PC-3 (cell line): ENCODE results near the gene TBC1D16.

Experiments used
- CTCF ChIP-seq: fragments of 300-600 bp; sonication (generic); conservative IDR thresholded peaks from 2 replicates; pipeline ENCODE4 v1.5.1; 2017; ENCODE audit warnings: antibody characterized with exemption, low read depth, mild to moderate bottlenecking, low read length
- EZH2 ChIP-seq: fragments of 300-600 bp; sonication (generic); IDR thresholded peaks from one replicate; pipeline ENCODE4 v1.6.1; 2017; ENCODE audit warnings: antibody characterized with exemption, mild to moderate bottlenecking, low read length; ENCODE audit not compliant: unreplicated experiment

- TF ChIP-seq CTCF = no peak
- no peak for TF ChIP-seq EZH2
These were observed 46.4 kb downstream of the TBC1D16 start for GRCh38 chr17:79989106-79989835.
